Measurements from ENCODE around the gene MYBPH. TPM values are rescaled to one million over a fixed set of nuclear protein-coding genes. Genes with fewer than 3 reads are reported as not detected.

Gene MYBPH
- total and polyA plus RNA-seq, 12 donors, result 0.64 TPM; not detected in 11

DNA sequence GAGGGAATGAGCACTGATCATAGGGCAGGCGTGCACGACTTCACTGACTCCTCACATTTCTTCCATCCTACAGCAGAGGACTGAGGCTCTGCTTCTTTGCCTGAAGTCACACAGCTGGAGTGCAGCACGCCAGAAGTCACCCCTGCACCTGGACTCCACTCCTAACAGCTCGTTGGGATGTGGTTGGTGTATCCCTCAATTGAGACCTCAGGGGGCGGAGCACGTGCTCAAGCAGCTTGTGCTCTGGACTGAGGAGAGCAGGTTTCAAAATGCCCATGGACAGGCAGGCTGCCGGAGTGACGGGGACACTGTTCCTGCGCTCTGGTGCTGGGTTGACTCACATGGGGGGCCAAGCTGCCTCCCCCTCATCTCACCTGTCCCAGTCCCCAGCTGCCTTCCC is 39.9 kb upstream of the MYBPH start:
- DNase-seq, result no peak
- TF ChIP-seq POLR2A (IDR thresholded peaks at IDR 0.05), result no peak
- TF ChIP-seq, protein P1, sequence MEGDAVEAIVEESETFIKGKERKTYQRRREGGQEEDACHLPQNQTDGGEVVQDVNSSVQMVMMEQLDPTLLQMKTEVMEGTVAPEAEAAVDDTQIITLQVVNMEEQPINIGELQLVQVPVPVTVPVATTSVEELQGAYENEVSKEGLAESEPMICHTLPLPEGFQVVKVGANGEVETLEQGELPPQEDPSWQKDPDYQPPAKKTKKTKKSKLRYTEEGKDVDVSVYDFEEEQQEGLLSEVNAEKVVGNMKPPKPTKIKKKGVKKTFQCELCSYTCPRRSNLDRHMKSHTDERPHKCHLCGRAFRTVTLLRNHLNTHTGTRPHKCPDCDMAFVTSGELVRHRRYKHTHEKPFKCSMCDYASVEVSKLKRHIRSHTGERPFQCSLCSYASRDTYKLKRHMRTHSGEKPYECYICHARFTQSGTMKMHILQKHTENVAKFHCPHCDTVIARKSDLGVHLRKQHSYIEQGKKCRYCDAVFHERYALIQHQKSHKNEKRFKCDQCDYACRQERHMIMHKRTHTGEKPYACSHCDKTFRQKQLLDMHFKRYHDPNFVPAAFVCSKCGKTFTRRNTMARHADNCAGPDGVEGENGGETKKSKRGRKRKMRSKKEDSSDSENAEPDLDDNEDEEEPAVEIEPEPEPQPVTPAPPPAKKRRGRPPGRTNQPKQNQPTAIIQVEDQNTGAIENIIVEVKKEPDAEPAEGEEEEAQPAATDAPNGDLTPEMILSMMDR (IDR thresholded peaks at IDR 0.05), result no peak
- Histone ChIP-seq H3K9me3 (replicated peaks in 1 of 3) (no peaks in the 10 kb centered on the region), H3K27ac (no peak overlapping the region), H3K4me3 (no peak overlapping the region), H3K27me3 (peaks cover 6% of the 10 kb centered on the region), H3K36me3 (replicated peaks in 1 of 2) (no peaks in the 10 kb centered on the region), H3K4me1 (replicated peaks in 1 of 2) (no peaks in the 10 kb centered on the region)
- 61 to 70% (median 67%) methylated on average over 9 of the region's 9 CpGs for WGBS, 4 donors
- intact Hi-C loops (cut with DNase I), result loop anchor here in 1 of 2 donors (5.0 kb wide), 2 partner anchors 98 to 178 kb away; no protein-coding TSS in a partner anchor

DNA sequence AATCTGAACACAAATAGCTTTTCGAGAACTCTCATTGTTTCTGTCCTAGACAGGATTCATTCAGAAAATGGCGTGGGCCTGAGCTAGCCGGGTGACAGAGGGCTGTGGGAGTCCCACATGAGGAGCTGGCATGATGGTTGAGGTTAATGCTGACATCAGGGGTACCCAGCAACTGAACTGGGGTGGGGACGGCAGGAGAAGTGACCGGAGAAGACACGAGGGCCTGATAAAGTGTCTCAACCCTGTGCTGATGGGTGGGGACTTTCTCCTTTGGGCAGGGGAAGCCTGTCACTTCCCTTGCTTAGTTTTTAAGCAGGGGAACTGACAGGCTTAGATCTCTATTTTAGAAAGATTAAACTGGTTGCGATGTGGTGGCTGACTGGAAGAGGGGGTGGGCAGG is 39.2 kb upstream of the MYBPH start:
- intact Hi-C loops (cut with DNase I), result loop anchor here in 1 of 2 donors (5.0 kb wide), 2 partner anchors 98 to 178 kb away; no protein-coding TSS in a partner anchor
- peaks cover 6% of the 10 kb centered on the region for H3K27me3 ChIP-seq
- WGBS, 4 donors, result 79 to 83% (median 81%) methylated on average over 7 of the region's 7 CpGs
- no peak for DNase-seq
- no peaks in the 10 kb centered on the region for H3K36me3 ChIP-seq (replicated peaks in 1 of 2)
- no peaks in the 10 kb centered on the region for H3K9me3 ChIP-seq (replicated peaks in 1 of 3)
- no peak overlapping the region for H3K4me3 ChIP-seq
- no peaks in the 10 kb centered on the region for H3K4me1 ChIP-seq (replicated peaks in 1 of 2)
- TF ChIP-seq POLR2A (IDR thresholded peaks at IDR 0.05), result no peak
- TF ChIP-seq, protein P1 (IDR thresholded peaks at IDR 0.05), result no peak
- no peak overlapping the region for H3K27ac ChIP-seq

DNA sequence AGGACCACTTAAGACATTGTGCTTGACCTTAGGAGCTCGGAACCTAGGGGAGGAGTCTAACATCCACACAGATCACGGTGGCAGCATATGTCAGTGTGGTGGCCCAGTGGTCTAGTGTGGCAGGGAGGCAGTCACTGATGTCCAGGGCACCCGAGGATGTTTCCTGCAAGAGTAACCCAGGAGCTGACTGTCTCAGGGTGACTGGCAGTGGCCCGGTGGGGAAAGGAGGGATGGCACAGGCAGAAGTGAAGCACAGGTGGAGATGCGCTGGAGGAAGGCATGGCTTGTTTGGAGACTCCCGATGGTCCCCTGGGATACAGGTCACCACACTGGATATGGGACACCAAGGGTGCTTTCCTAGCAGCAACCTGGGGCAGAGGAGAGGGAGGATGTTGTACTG is 37.5 kb upstream of the MYBPH start:
- intact Hi-C loops (cut with DNase I), result no loop called here
- Histone ChIP-seq H3K9me3 (replicated peaks in 1 of 3) (no peaks in the 10 kb centered on the region), H3K4me3 (no peak overlapping the region), H3K27me3 (peaks cover 6% of the 10 kb centered on the region), H3K4me1 (replicated peaks in 1 of 2) (no peaks in the 10 kb centered on the region), H3K27ac (no peak overlapping the region), H3K36me3 (replicated peaks in 1 of 2) (no peaks in the 10 kb centered on the region)
- TF ChIP-seq, protein P1 (IDR thresholded peaks at IDR 0.05), result no peak
- TF ChIP-seq POLR2A (IDR thresholded peaks at IDR 0.05), result no peak
- DNase-seq, result no peak
- WGBS, 4 donors, result 64 to 88% (median 73%) methylated on average over 6 of the region's 6 CpGs

DNA sequence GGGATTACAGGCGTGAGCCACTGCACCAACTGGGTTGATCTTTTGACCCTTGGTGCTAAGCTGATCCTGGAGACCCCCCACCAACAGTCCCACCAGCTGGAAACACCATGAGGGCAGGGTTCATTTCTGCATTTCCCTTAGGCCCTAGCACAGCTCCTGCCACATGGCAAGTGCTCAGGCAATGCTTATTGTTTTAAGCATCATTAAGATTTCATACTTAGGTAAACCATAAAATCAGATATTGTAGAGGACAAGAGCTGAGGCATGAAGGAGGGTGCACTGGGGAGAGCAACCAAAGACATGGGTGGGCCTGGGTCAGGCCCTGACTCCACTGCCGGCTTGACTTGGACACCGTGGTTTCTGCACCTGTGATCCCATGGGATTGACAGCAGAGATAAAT is 36.2 kb upstream of the MYBPH start:
- Histone ChIP-seq H3K27me3 (peaks cover 3% of the 10 kb centered on the region), H3K36me3 (replicated peaks in 1 of 2) (no peaks in the 10 kb centered on the region), H3K9me3 (replicated peaks in 1 of 3) (no peaks in the 10 kb centered on the region), H3K4me3 (no peak overlapping the region), H3K4me1 (replicated peaks in 1 of 2) (no peaks in the 10 kb centered on the region), H3K27ac (no peak overlapping the region)
- intact Hi-C loops (cut with DNase I), result no loop called here
- WGBS, 4 donors, result 92 to 98% (median 95%) methylated on average over 3 of the region's 3 CpGs
- no peak for TF ChIP-seq POLR2A (IDR thresholded peaks at IDR 0.05)
- TF ChIP-seq, protein P1 (IDR thresholded peaks at IDR 0.05), result no peak
- DNase-seq, result no peak

All from adrenal gland (tissue), 12 donors.